Activated CD4-positive, alpha-beta T cell treated with anti-CD3 and anti-CD28 coated beads for 24 hours (primary cell): ENCODE measurements around the gene KCNK15.
A peak's percentile ranks its signal among the peaks of the same experiment; 100 is the strongest.
"Not testable (repeated sequence)": the region's sequence is repeated elsewhere in the genome, so short reads cannot be mapped to it uniquely, and the experiment has no call there.

Experiments used
- DNase-seq, 2 donors: peaks; one replicate each; pipeline ENCODE4 v3.0.0-alpha.2; 2020; ENCODE audit warnings: low read depth in 2 of 2

KCNK15 gene

DNA sequence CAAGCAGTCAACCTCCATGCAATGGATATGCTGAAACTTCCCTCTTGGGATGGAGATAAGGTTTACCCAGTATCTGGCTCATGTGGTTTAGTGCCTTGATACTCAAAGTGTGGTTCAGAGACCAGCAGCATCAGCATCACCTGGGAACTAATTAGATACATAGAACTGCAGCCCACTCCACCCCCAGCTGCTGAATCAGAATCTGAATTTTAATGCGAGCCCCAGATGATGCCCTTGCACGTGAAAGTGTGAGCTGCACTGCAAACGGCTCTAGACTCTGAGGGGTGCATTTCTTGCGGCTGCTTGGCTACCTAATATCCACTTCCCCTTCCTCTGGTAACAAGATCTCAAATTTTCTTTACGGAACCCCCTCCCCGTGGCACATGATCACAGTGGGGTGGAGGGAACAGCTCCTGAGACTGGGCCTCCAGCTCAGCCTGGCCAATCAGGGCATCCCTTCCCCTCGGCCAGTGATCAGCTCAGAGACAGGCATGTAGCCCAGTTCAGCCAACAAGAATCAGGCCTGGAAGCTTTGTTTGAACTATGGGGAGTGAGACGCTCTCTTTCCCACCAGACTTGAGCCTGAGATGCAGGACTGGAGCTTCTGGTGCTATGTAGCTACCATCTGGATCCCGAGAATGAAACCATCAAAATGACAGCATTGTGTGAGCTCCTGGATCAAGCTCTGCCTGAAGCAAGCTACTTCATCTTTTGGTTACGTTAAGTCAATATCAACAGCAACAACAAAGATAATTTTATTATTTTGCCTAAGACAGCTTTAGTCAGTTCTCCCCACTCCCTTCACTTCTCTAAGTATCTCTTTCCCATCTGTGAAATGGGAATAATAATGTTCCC is 12.8 kb downstream of the KCNK15 start:
- no peak for DNase-seq

DNA sequence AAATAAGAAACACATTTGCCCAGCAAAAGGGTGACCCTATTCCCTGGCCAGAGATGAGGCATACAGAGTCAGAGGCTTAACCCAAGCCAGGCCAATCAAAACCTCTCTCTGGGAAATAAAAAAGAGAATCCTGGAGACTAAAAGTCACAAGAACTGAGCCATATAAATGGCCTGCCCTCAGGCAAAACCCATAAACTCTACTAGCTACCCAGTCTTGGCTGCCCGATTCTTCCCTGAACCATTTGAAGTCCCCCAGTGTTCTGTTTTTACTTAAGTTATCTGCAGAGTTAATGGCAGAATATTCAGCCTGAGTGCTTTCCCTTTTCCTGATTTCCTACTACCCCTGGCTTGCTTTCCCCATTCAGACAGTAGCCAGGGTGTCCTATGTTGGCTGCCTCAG is 13.9 kb downstream of the KCNK15 start:
- DNase-seq = no peak

DNA sequence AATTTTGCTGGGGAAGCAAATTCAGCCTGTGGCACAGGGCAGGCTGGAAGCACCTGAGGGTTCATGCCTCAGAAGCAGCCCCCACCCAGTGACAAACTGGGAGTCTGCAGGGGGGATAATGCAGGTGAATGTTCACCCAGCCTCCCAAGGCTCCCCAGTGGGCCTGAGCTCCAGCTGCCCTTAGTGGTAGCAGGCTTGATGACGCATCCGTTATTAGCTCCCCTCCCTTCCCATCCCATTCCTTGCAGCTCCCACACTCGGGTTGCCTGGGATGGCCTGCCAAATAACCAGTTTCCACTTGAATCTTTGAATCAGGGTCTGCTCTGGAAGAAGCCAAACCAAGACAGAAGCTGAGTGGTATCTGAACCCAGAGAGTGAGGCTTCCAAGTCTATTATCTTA is 15.8 kb downstream of the KCNK15 start:
- no peak for DNase-seq

DNA sequence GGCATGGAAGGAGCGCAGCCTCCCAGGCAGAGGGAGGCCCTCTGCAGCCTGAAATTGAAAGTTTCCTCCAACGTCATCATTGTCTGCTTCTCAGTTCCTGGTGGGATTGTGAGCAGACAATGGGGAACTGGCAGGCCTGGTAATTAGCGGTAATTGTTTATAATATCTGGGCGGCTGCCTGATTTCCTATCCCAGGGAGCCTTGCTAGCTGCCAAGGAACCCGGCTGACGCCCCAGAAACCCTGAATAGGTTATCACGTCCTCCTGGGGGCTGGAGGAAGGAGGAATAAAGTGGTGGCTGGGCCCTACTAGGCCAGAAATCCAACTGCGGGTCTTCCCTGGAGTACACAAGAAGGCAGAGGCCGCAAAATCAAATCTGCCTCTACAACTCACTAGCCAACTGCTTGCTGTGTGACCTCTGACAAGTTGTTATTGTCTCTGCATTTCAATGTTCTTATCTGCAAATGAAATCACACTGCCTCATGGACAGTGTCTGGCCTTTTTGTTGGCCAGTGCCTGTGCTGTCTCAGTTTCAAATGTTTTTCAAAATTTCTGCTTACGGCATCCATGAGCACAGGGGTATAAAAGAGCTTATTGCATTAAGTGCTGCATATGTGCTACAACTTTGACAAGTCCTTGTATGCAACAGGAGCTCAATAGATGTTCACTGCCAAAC is 16.9 kb downstream of the KCNK15 start:
- no peak for DNase-seq

DNA sequence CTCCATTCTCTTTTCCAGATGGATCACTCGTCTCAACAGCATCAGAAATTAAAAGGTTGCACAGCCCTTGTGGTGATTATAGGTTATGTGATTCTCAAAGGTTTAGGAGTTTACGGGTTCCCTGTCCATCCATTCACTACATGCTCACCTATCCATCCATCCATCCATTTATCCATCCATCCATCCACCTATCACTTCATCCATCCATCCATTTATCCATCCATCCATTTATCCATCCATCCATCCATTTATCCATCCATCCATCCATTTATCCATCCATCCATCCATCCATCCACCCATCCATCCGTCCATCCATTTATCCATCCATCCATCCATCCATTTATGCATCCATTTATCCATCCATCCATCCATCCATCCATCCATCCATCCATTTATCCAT is 18.1 kb downstream of the KCNK15 start:
- not testable (repeated sequence) for DNase-seq

DNA sequence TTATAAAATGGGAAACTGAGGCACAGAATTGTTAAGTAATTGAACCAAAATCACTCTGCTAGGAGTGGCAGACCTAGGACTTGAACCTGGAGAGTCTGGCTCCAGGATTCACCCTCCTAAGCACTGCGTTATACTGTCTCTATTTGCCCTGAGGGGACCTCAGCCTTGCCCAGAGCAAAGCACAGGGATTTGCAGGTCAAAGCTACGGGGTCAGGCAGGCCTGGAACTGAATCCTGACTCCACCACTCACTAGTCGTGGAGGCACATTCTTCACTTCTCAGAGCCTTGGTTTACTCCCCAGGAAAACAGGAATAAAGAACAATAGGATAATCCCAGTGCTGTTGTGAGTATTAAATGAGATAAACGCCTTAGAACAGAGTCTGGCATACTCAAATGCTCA is 19.4 kb downstream of the KCNK15 start:
- DNase-seq = no peak

DNA sequence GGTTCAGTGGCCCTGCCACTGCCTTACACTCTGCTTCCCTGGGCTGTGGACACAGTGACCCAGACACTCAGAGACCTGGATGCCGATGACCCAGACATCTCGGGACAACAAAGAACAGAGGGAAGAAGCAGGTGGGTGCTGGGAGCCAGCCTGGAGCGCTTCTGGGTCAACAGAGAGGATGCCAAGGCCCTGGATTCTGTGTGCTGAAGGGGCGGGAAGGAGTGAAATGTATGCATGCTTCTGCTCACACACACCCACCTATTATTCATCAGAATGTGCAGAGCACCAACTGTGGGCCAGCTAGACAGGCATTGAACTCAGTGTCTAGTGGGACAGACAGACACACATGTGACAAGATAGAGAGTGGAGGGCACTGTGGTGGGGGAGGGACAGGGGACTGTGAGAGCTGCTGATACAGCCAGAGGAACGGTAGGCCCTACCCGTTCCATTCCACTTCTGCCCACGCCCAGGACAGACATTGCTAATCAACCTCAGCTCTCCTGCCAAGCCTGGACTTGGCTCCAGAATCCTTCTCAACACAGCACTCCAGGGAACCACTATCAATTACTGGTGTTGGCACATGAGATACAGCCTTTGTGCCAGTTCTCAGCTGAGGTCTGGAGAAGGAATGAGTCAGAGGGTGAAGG is 20.2 kb downstream of the KCNK15 start:
- DNase-seq = no peak

DNA sequence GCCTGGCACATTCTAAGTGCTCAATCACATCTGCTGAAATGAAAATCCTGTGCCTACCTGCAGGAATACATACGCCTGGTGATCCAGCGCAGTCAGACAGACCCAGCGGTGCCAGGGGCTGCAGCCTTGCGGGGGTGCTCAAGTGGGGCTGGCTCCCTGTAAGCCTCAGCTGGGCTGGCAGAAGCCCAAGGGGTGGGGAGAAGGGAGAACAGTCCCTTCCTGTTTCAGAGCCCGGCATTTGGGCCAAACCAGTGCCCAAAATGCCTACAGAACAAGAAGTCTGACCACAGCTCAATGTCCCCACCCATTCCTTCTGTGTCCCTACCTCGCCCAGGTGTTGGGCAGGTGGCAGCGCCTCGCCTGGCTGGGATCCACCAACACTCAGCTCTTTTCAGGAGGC is 22.6 kb downstream of the KCNK15 start:
- DNase-seq = no peak

DNA sequence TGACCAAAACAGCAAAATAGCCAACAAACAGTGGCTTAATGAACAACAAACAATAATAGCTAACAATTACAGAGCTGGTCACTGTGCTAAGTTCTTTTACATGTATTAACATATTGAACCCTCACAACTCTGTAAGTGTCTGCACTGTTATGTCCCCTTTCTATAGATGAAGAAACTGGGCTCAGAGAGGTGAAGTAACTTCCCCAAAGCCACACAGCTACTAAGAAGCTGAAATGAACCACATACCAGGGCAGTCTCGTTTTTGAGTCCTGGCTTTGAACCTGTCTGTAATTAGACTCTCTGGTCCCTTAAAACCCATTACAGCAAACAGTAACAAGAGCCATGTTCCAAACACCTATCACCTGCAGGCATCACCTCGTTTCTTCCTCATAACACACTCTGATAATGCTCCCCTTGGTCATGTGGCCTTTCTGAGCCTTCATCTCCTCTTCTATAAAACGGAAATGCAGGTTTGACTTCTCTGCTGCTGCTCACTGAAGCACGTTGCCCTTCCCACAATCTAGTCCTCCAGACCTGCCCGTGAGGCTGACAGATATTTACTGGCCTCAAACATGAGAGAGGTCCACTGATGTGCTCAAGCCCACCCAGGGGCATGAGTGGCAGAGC is 23.3 kb downstream of the KCNK15 start:
- DNase-seq = no peak

DNA sequence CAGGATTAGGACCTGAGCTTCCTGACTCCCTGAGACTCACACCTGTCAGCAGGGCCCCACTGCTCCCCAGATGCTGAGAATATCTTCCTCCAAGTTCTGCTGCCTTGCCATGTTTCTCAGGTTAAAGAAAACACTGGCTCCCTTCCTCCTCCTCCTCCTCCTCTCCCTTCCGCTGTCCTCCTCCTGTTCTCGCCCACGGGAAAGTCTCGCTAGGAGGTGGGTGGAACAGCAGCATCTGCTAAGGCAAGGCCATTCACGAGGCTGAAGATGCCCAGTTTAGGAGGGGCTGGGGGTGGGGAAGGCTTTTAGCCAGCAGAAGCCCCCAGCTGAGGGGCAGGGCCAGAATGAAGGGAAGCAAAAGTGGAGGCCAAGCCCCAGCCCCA is 23.8 kb downstream of the KCNK15 start:
- DNase-seq = no peak

DNA sequence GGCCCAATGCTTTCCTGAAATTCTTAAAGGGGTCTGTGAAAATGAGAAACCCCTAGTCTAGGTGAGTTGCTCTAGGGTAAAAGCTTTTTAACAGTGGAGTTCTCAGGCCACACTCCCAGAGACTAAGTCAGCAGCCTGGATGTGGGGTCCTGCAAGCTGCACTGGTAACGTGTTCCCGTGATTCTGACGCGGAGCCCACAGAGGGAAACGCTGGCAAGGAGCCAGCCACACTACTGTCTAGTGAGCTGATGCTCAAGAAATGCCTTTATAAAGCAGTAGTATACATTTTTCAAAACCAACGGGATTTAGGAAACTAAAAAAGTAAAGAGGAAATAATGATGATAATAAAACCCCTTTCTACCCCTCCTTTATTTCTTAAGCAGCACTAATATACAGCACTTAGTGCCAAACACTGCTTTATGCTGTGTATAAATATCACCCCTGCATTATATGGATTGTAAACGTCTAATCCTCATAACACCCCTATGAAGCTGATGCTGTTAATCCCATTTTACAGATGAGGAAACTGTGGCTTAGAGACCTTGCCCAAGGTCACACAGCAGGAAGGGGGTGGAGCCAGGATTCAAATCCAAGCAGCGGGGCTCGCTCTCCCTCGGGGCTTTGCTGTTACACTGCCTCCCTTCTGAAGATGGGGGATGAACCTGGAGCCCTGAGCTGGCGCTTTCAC is 25.0 kb downstream of the KCNK15 start:
- DNase-seq = no peak

DNA sequence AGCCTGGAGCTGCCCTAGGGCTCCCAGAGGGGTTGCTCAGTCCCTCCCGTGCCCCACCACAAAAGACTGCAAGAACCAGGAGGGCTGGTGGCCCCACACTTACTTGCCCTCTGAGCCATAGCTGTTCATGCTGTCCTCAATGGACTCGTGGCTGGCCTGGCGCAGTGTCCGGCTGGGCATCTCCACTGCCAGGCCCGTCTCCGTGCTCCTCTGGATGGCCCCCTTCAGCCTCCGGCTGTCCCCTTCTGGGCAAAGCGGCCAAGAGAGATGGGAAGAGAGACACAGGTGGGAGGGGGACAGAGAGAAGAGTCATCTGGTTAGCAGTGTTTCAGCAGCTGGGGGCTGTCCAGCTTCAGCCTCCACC is 25.5 kb downstream of the KCNK15 start:
- no peak for DNase-seq

- DNase-seq = no peak
Measured at GRCh38 chr20:44772636-44773035, 27.0 kb downstream of the KCNK15 start.

DNA sequence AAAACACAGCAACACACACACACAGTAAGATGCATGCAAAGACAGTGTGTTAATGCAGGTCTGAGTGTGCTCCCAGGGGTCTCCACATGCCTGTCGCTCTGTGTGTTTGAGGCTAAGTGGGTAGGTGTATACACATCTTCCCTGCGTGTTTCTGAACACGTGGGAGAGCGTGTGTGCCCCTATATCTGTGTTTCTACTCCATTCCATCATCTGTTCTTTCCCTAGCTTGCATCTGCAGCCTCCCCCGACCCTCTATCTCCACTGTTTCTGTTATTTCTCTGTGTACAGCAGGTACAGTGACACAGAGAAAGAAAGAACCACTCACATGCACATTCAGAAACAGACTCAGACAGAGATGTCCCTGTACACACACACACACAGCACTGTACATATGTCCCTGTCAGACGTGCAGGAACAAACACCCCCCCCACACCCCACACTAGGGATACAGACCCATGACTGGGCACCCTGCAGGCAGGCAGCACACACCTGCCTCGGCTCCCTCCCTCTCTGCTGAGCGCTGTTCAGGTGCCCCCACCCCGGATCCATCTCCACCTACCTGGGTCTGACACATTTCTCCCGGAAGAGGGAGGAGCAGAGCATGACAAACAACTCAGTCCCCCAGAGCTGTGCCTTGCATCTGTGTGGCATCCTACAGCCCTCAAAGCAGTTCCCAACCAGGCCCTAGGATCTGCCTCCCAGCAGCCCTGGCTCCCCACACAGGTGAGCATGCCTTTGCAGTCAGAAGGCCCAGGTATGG is 27.6 kb downstream of the KCNK15 start:
- DNase-seq = no peak

GRCh38 chr20:44776980-44777379 is 31.3 kb downstream of the KCNK15 start:
- DNase-seq = no peak

- peak; percentile 14 to 23 for DNase-seq
Measured at GRCh38 chr20:44780226-44780625, 34.6 kb downstream of the KCNK15 start.

- no peak for DNase-seq
Measured at GRCh38 chr20:44781118-44781517, 35.5 kb downstream of the KCNK15 start.

GRCh38 chr20:44781791-44782190 is 36.1 kb downstream of the KCNK15 start:
- DNase-seq = no peak

- DNase-seq = no peak
Measured at GRCh38 chr20:44784688-44785087, 39.0 kb downstream of the KCNK15 start.

- no peak for DNase-seq
Measured at GRCh38 chr20:44785768-44786167, 40.1 kb downstream of the KCNK15 start.

GRCh38 chr20:44787299-44787698 is 41.6 kb downstream of the KCNK15 start:
- DNase-seq = no peak
